DND-41 (cell line): ENCODE data around the gene DDRGK1.

Experiments used
- ATAC-seq: fragments of 200-7000 bp; cut with Tn5 transposase; 3 replicates; pipeline ENCODE4 v1.9.1; 2021; ENCODE audit warnings: low read depth; ENCODE audit not compliant: insufficient read depth
- DNase-seq: peaks from one replicate; pipeline ENCODE4 v3.0.0-alpha.2; 2020
- H2AFZ ChIP-seq: 2 replicates; pipeline ENCODE4 v1.6.0; 2012; ENCODE audit warnings: low read depth, low read length
- H3K27ac ChIP-seq: 2 replicates; pipeline ENCODE4 v1.5.1; 2012; ENCODE audit warnings: low read length, inconsistent platforms
- H3K27me3 ChIP-seq: fragments of 200-600 bp; sonication (generic); 2 replicates; pipeline ENCODE4 v1.6.0; 2012; ENCODE audit warnings: low read length, mild to moderate bottlenecking, inconsistent platforms; ENCODE audit not compliant: insufficient read depth, poor library complexity
- H3K36me3 ChIP-seq: 2 replicates; pipeline ENCODE4 v1.5.1; 2012; ENCODE audit warnings: low read length, inconsistent platforms; ENCODE audit not compliant: insufficient read depth
- H3K4me1 ChIP-seq: 2 replicates; pipeline ENCODE4 v1.5.1; 2012; ENCODE audit warnings: mild to moderate bottlenecking, low read length; ENCODE audit not compliant: insufficient read depth
- H3K4me2 ChIP-seq: 2 replicates; pipeline ENCODE4 v1.6.0; 2012; ENCODE audit warnings: mild to moderate bottlenecking, moderate library complexity, low read length, inconsistent platforms; ENCODE audit not compliant: insufficient read depth
- H3K4me3 ChIP-seq, 2 experiments: fragments of 200-600 bp in 1 of 2; shearing (Covaris generic) in 1 of 2; 2 replicates each; pipeline ENCODE4 v1.5.1; 2012 to 2016; ENCODE audit warnings: inconsistent platforms in 2 of 2, low read length in 2 of 2, mild to moderate bottlenecking in 2 of 2, low read depth in 1 of 2, moderate library complexity in 1 of 2
- H3K79me2 ChIP-seq: 2 replicates; pipeline ENCODE4 v1.6.0; 2012; ENCODE audit warnings: low read length, inconsistent platforms; ENCODE audit not compliant: insufficient read depth
- H3K9ac ChIP-seq: 2 replicates; pipeline ENCODE4 v1.6.0; 2012; ENCODE audit warnings: low read depth, mild to moderate bottlenecking, inconsistent platforms, low read length, moderate library complexity
- H3K9me3 ChIP-seq: 2 replicates; pipeline ENCODE4 v1.5.1; 2012; ENCODE audit warnings: low read length, moderate library complexity, mild to moderate bottlenecking, inconsistent platforms; ENCODE audit not compliant: insufficient read depth, severe bottlenecking
- H4K20me1 ChIP-seq: 2 replicates; pipeline ENCODE4 v1.6.0; 2012; ENCODE audit warnings: low read length; ENCODE audit not compliant: insufficient read depth
- CTCF ChIP-seq: IDR thresholded peaks from 2 replicates; pipeline ENCODE4 v1.5.1; 2012; ENCODE audit warnings: borderline replicate concordance, low read length, moderate library complexity, mild to moderate bottlenecking; ENCODE audit not compliant: poor library complexity, severe bottlenecking; ENCODE audit errors: extremely low read depth
- EZH2 ChIP-seq: IDR thresholded peaks from 3 replicates; pipeline ENCODE4 v1.6.1; 2012; ENCODE audit warnings: borderline replicate concordance, low read depth, mild to moderate bottlenecking, moderate library complexity, low read length, inconsistent platforms; ENCODE audit not compliant: severe bottlenecking

Gene DDRGK1

GRCh38 chr20:3227936-3228749 is 23.7 kb upstream of the DDRGK1 start:
- Histone ChIP-seq H4K20me1 (no peaks in the 10 kb centered on the region), H3K27me3 (no peaks in the 10 kb centered on the region), H2AFZ (no peak overlapping the region), H3K79me2 (no peaks in the 10 kb centered on the region), H3K9me3 (no peaks in the 10 kb centered on the region), H3K4me1 (no peaks in the 10 kb centered on the region), H3K4me3 (no peak overlapping the region), H3K9ac (no peak overlapping the region), H3K36me3 (peaks cover 10% of the 10 kb centered on the region), H3K4me2 (no peak overlapping the region), H3K27ac (no peak overlapping the region)
- no peak for ATAC-seq
- DNase-seq = no peak
- TF ChIP-seq EZH2 = no peak
- TF ChIP-seq CTCF = no peak

GRCh38 chr20:3227506-3227905 is 23.0 kb upstream of the DDRGK1 start:
- H3K27me3 ChIP-seq = no peaks in the 10 kb centered on the region
- no peak overlapping the region for H2AFZ ChIP-seq
- no peak overlapping the region for H3K4me3 ChIP-seq
- ATAC-seq (no peak), DNase-seq (no peak)
- H3K4me1 ChIP-seq = no peaks in the 10 kb centered on the region
- H3K27ac ChIP-seq = no peak overlapping the region
- no peaks in the 10 kb centered on the region for H3K79me2 ChIP-seq
- H3K9me3 ChIP-seq = no peaks in the 10 kb centered on the region
- H3K9ac ChIP-seq = no peak overlapping the region
- peaks cover 16% of the 10 kb centered on the region for H3K36me3 ChIP-seq
- TF ChIP-seq CTCF (no peak), EZH2 (no peak)
- H4K20me1 ChIP-seq = no peaks in the 10 kb centered on the region
- no peak overlapping the region for H3K4me2 ChIP-seq

- Histone ChIP-seq H3K36me3 (peaks cover 22% of the 10 kb centered on the region), H3K9ac (no peak overlapping the region), H2AFZ (no peak overlapping the region), H3K4me2 (no peak overlapping the region), H3K4me3 (no peak overlapping the region), H3K9me3 (no peaks in the 10 kb centered on the region), H4K20me1 (no peaks in the 10 kb centered on the region), H3K4me1 (no peaks in the 10 kb centered on the region), H3K27ac (no peak overlapping the region), H3K27me3 (no peaks in the 10 kb centered on the region), H3K79me2 (no peaks in the 10 kb centered on the region)
- DNase-seq (no peak), ATAC-seq (no peak)
- TF ChIP-seq CTCF = no peak
- no peak for TF ChIP-seq EZH2
Observed at GRCh38 chr20:3226864-3227263, 22.4 kb upstream of the DDRGK1 start.
